H9 (cell line): Measurements from ENCODE around the gene ACAA2. TPM values are rescaled to one million over a fixed set of nuclear protein-coding genes. Genes with fewer than 3 reads are reported as not detected.

Experiments used
- DNase-seq: peaks from one replicate; pipeline ENCODE4 v3.0.0-alpha.2; 2017
- H2AFZ ChIP-seq: one replicate; pipeline ENCODE4 v1.6.1; 2013; ENCODE audit warnings: mild to moderate bottlenecking, low read length, control low read depth, moderate library complexity
- H2AK5ac ChIP-seq: 2 replicates; pipeline ENCODE4 v1.6.1; 2013; ENCODE audit warnings: low read length, control low read depth, mixed read lengths; ENCODE audit not compliant: insufficient read length
- H2BK120ac ChIP-seq: one replicate; pipeline ENCODE4 v1.6.1; 2013; ENCODE audit warnings: low read depth, mild to moderate bottlenecking, low read length, control low read depth, inconsistent platforms; ENCODE audit not compliant: poor library complexity, severe bottlenecking
- H2BK12ac ChIP-seq: 2 replicates; pipeline ENCODE4 v1.6.1; 2013; ENCODE audit warnings: low read length, control low read depth, mixed read lengths, low read depth; ENCODE audit not compliant: insufficient read length
- H2BK15ac ChIP-seq: 2 replicates; pipeline ENCODE4 v1.6.1; 2013; ENCODE audit warnings: low read depth, low read length, control low read depth
- H2BK20ac ChIP-seq: one replicate; pipeline ENCODE4 v1.6.1; 2013; ENCODE audit warnings: low read depth, mild to moderate bottlenecking, low read length, control low read depth, inconsistent platforms; ENCODE audit not compliant: poor library complexity, severe bottlenecking
- H2BK5ac ChIP-seq: 2 replicates; pipeline ENCODE4 v1.6.1; 2013; ENCODE audit warnings: low read length, control low read depth, mixed read lengths; ENCODE audit not compliant: insufficient read length
- H3K14ac ChIP-seq: 2 replicates; pipeline ENCODE4 v1.6.1; 2013; ENCODE audit warnings: low read length, control low read depth; ENCODE audit not compliant: insufficient read depth
- H3K18ac ChIP-seq: 2 replicates; pipeline ENCODE4 v1.6.1; 2013; ENCODE audit warnings: low read depth, mild to moderate bottlenecking, mixed read lengths, low read length, control low read depth; ENCODE audit not compliant: insufficient read length
- H3K23ac ChIP-seq: 2 replicates; pipeline ENCODE4 v1.6.1; 2013; ENCODE audit warnings: low read length, control low read depth, mixed read lengths, low read depth; ENCODE audit not compliant: insufficient read length
- H3K23me2 ChIP-seq: 2 replicates; pipeline ENCODE4 v1.6.1; 2013; ENCODE audit warnings: low read depth, mild to moderate bottlenecking, mixed read lengths, low read length, control low read depth; ENCODE audit not compliant: insufficient read length, poor library complexity, severe bottlenecking
- H3K27ac ChIP-seq: 2 replicates; pipeline ENCODE4 v1.5.1; 2013; ENCODE audit warnings: low read length, control low read depth, mixed read lengths, low read depth; ENCODE audit not compliant: insufficient read length
- H3K27me3 ChIP-seq: 2 replicates; pipeline ENCODE4 v1.6.1; 2013; ENCODE audit warnings: low read length, control low read depth, inconsistent platforms; ENCODE audit not compliant: insufficient read depth
- H3K4ac ChIP-seq: 2 replicates; pipeline ENCODE4 v1.6.1; 2013; ENCODE audit warnings: low read depth, mild to moderate bottlenecking, control low read depth, inconsistent platforms, low read length, moderate library complexity
- H3K4me1 ChIP-seq: 2 replicates; pipeline ENCODE4 v1.6.1; 2013; ENCODE audit warnings: low read length, control low read depth, inconsistent platforms; ENCODE audit not compliant: insufficient read depth
- H3K4me2 ChIP-seq: 2 replicates; pipeline ENCODE4 v1.6.1; 2013; ENCODE audit warnings: low read length, control low read depth, mixed read lengths; ENCODE audit not compliant: insufficient read length, insufficient read depth
- H3K56ac ChIP-seq: 2 replicates; pipeline ENCODE4 v1.6.1; 2013; ENCODE audit warnings: low read depth, mild to moderate bottlenecking, mixed read lengths, low read length, control low read depth; ENCODE audit not compliant: insufficient read length
- H3K79me1 ChIP-seq: 2 replicates; pipeline ENCODE4 v1.6.1; 2013; ENCODE audit warnings: low read depth, mild to moderate bottlenecking, moderate library complexity, low read length, control low read depth, inconsistent platforms; ENCODE audit not compliant: insufficient read depth, poor library complexity, severe bottlenecking
- H3K79me2 ChIP-seq: 2 replicates; pipeline ENCODE4 v1.6.1; 2013; ENCODE audit warnings: low read length, control low read depth, inconsistent platforms; ENCODE audit not compliant: insufficient read depth
- H3K9ac ChIP-seq: 2 replicates; pipeline ENCODE4 v1.6.1; 2013; ENCODE audit warnings: low read length, control low read depth, mixed read lengths; ENCODE audit not compliant: insufficient read length; ENCODE audit errors: extremely low read depth
- H3K9me3 ChIP-seq: one replicate; pipeline ENCODE4 v1.6.1; 2013; ENCODE audit warnings: low read depth, low read length, inconsistent platforms; ENCODE audit not compliant: control insufficient read depth
- H3T11ph ChIP-seq: one replicate; pipeline ENCODE4 v1.6.1; 2013; ENCODE audit warnings: mild to moderate bottlenecking, low read length, control low read depth, inconsistent platforms
- H4K20me1 ChIP-seq: one replicate; pipeline ENCODE4 v1.6.1; 2013; ENCODE audit not compliant: control insufficient read depth, insufficient read length, insufficient read depth
- H4K5ac ChIP-seq: 2 replicates; pipeline ENCODE4 v1.6.1; 2013; ENCODE audit warnings: low read depth, mild to moderate bottlenecking, mixed read lengths, low read length, control low read depth; ENCODE audit not compliant: insufficient read length
- H4K8ac ChIP-seq: replicated peaks from 2 replicates; pipeline ENCODE4 v1.6.1; 2013; ENCODE audit warnings: low read length, control low read depth, mixed read lengths, low read depth; ENCODE audit not compliant: insufficient read length
- H4K91ac ChIP-seq: 2 replicates; pipeline ENCODE4 v1.6.1; 2013; ENCODE audit warnings: low read depth, mild to moderate bottlenecking, moderate library complexity, mixed read lengths, low read length, control low read depth; ENCODE audit not compliant: insufficient read length
- H3K27ac Mint-ChIP-seq, 3 experiments: 2 replicates in 2 of 3; 3 replicates in 1 of 3; pipeline ENCODE4 v1.8.0; 2020 to 2021; ENCODE audit warnings: mixed read lengths in 3 of 3, mild to moderate bottlenecking in 1 of 3, moderate library complexity in 1 of 3
- H3K27me3 Mint-ChIP-seq: 2 replicates; pipeline ENCODE4 v1.8.0; 2021; ENCODE audit warnings: low read depth, mild to moderate bottlenecking, moderate library complexity, mixed read lengths
- H3K36me3 Mint-ChIP-seq, 3 experiments: 2 replicates in 2 of 3; 3 replicates in 1 of 3; pipeline ENCODE4 v1.8.0; 2020 to 2021; ENCODE audit warnings: low read depth in 3 of 3, mixed read lengths in 3 of 3; ENCODE audit not compliant: insufficient read depth in 1 of 3
- H3K4me1 Mint-ChIP-seq, 2 experiments: 2 replicates each; pipeline ENCODE4 v1.8.0; 2020; ENCODE audit warnings: mixed read lengths in 2 of 2
- H3K4me3 Mint-ChIP-seq, 2 experiments: 2 replicates in 1 of 2; 3 replicates in 1 of 2; pipeline ENCODE4 v1.8.0; 2020 to 2021; ENCODE audit warnings: mild to moderate bottlenecking in 2 of 2, mixed read lengths in 2 of 2, moderate library complexity in 1 of 2
- H3K9me3 Mint-ChIP-seq, 2 experiments: 2 replicates in 1 of 2; 3 replicates in 1 of 2; pipeline ENCODE4 v1.8.0; 2020; ENCODE audit warnings: mild to moderate bottlenecking in 2 of 2, mixed read lengths in 2 of 2, moderate library complexity in 1 of 2
- WGBS: extraction: QIAGEN DNeasy Blood & Tissue Kit; methylation state at CpG from one replicate; pipeline ENCODE4 v1.1.7; 2013; ENCODE audit warnings: missing lambda C conversion rate, low lambda C conversion rate, mixed read lengths; ENCODE audit not compliant: insufficient read length; ENCODE audit errors: extremely low coverage; 5-methylcytosine and 5-hydroxymethylcytosine counted together
- total RNA-seq: library from RNA; stranded (reverse); gene quantifications from 2 replicates; pipeline ENCODE4 v1.2.1, GENCODE V29; 2021
- TF ChIP-seq, protein P1 (sequence below): fragments of 200-600 bp; sonication (generic); conservative IDR thresholded peaks from 3 replicates; pipeline ENCODE4 v1.8.0; 2021; ENCODE audit warnings: antibody characterized with exemption, mild to moderate bottlenecking

The ACAA2 gene
- total RNA-seq, 1 experiment from 2014 or later, result 115 TPM

GRCh38 chr18:49756671-49757362 lies 56.5 kb downstream of the ACAA2 start:
- no peak overlapping the region for H3K23ac ChIP-seq
- no peak overlapping the region for H2BK15ac ChIP-seq
- Mint-ChIP-seq H3K27ac (no peak overlapping the region), H3K4me1 (peaks cover 41 to 53% of the 10 kb centered on the region in 2 experiments), H3K36me3 (no peaks in the 10 kb centered on the region), H3K4me3 (no peak overlapping the region), H3K9me3 (peaks cover 0 to 6% of the 10 kb centered on the region in 2 experiments; a peak in 2 of 5 replicates), H3K27me3 (peaks cover 3% of the 10 kb centered on the region)
- H4K8ac ChIP-seq, result no peak overlapping the region
- H3K4ac ChIP-seq, result no peak overlapping the region
- H3T11ph ChIP-seq, result no peak overlapping the region
- H3K4me2 ChIP-seq, result no peak overlapping the region
- no peak overlapping the region for H3K14ac ChIP-seq
- no peak overlapping the region for H2BK120ac ChIP-seq
- H3K27ac ChIP-seq, result no peak overlapping the region
- no peaks in the 10 kb centered on the region for H3K23me2 ChIP-seq
- H3K27me3 ChIP-seq, result no peaks in the 10 kb centered on the region
- H3K9ac ChIP-seq, result no peak overlapping the region
- no peaks in the 10 kb centered on the region; the same call in 1 of the 2 replicates for H3K4me1 ChIP-seq
- DNase-seq, result no peak
- TF ChIP-seq, protein P1, sequence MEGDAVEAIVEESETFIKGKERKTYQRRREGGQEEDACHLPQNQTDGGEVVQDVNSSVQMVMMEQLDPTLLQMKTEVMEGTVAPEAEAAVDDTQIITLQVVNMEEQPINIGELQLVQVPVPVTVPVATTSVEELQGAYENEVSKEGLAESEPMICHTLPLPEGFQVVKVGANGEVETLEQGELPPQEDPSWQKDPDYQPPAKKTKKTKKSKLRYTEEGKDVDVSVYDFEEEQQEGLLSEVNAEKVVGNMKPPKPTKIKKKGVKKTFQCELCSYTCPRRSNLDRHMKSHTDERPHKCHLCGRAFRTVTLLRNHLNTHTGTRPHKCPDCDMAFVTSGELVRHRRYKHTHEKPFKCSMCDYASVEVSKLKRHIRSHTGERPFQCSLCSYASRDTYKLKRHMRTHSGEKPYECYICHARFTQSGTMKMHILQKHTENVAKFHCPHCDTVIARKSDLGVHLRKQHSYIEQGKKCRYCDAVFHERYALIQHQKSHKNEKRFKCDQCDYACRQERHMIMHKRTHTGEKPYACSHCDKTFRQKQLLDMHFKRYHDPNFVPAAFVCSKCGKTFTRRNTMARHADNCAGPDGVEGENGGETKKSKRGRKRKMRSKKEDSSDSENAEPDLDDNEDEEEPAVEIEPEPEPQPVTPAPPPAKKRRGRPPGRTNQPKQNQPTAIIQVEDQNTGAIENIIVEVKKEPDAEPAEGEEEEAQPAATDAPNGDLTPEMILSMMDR, result no peak
- H3K79me1 ChIP-seq, result no peaks in the 10 kb centered on the region
- WGBS, result no CpG with 5 or more reads among the region's 9 CpGs
- no peak overlapping the region for H2AK5ac ChIP-seq
- no peaks in the 10 kb centered on the region for H3K9me3 ChIP-seq
- no peak overlapping the region for H2BK12ac ChIP-seq
- no peak overlapping the region for H2BK5ac ChIP-seq
- H4K5ac ChIP-seq, result no peak overlapping the region
- H3K56ac ChIP-seq, result no peak overlapping the region
- H3K18ac ChIP-seq, result no peak overlapping the region
- H3K79me2 ChIP-seq, result no peaks in the 10 kb centered on the region
- H4K20me1 ChIP-seq, result no peaks in the 10 kb centered on the region
- no peak overlapping the region for H2BK20ac ChIP-seq
- no peak overlapping the region for H2AFZ ChIP-seq
- H4K91ac ChIP-seq, result no peak overlapping the region
